OCI-LY7 (cell line): Measurements from ENCODE around the gene ACTL7A.

Experiments used
- EZH2phosphoT487 ChIP-seq: fragments of 200-600 bp; sonication (generic); IDR thresholded peaks from 2 replicates; pipeline ENCODE4 v1.6.1; 2018; ENCODE audit warnings: low read depth, borderline replicate concordance, mild to moderate bottlenecking, mixed run types, antibody characterized with exemption, low read length, moderate library complexity, mixed read lengths
- TF ChIP-seq, protein P1 (sequence below): fragments of 200-600 bp; sonication (generic); conservative IDR thresholded peaks from 2 replicates; pipeline ENCODE4 v1.5.1; 2014; ENCODE audit warnings: mild to moderate bottlenecking, antibody characterized with exemption, low read length, moderate library complexity, mixed read lengths

DNA sequence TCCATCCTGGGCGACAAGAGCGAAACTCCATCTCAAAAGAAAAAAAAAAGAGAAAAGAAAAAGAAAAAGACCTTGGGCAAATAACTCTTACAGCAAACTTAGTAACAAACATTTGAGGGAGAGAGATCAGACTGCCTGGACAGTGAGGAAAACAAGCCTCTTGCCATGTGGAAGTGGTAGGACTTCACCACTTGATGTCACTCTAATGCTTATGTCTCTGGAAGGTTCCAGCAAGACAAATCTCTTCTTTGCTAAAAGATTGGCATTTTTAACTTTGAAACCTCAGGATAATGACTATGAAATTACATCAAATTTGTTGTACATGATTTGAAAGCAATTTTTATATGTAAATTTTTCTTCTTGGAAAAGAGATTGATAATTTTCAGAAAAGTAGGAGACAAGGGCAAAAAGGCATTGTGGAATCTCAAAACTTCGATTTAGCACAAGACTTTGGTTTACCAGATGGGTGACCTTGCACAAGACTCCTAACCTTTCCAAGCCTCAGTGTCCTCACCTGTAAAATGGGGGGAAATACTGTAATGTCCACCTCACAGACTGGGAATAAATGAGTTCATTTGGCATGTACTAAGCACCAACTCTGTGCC is 11.7 kb upstream of the ACTL7A start:
- TF ChIP-seq, protein P1, sequence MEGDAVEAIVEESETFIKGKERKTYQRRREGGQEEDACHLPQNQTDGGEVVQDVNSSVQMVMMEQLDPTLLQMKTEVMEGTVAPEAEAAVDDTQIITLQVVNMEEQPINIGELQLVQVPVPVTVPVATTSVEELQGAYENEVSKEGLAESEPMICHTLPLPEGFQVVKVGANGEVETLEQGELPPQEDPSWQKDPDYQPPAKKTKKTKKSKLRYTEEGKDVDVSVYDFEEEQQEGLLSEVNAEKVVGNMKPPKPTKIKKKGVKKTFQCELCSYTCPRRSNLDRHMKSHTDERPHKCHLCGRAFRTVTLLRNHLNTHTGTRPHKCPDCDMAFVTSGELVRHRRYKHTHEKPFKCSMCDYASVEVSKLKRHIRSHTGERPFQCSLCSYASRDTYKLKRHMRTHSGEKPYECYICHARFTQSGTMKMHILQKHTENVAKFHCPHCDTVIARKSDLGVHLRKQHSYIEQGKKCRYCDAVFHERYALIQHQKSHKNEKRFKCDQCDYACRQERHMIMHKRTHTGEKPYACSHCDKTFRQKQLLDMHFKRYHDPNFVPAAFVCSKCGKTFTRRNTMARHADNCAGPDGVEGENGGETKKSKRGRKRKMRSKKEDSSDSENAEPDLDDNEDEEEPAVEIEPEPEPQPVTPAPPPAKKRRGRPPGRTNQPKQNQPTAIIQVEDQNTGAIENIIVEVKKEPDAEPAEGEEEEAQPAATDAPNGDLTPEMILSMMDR = peak; percentile 64
- no peak for TF ChIP-seq EZH2phosphoT487
